CD4-positive, alpha-beta T cell (primary cell): Measurements from ENCODE around the gene CFAP53. TPM values are rescaled to one million over a fixed set of nuclear protein-coding genes. Genes with fewer than 3 reads are reported as not detected.

Experiments used
- ATAC-seq: fragments of 200-7000 bp; cut with Tn5 transposase; one replicate; pipeline ENCODE4 v1.10.0; 2022; ENCODE audit warnings: mild to moderate bottlenecking; ENCODE audit not compliant: poor library complexity
- CTCF ChIA-PET: fragments of 350-600 bp; sonication (Branson Sonifier 250); formaldehyde crosslinking; loops from one replicate; lab custom pipeline; 2021; ENCODE audit warnings: antibody characterized with exemption, inconsistent platforms; lab: Charles Lee
- POLR2A ChIA-PET: fragments of 350-600 bp; sonication (Branson Sonifier 250); formaldehyde crosslinking; loops from one replicate; lab custom pipeline; 2021; ENCODE audit warnings: antibody characterized with exemption, inconsistent platforms; lab: Charles Lee
- DNase-seq, 14 experiments: peaks; one replicate each; pipeline ENCODE4 v3.0.0-alpha.2; 2013 to 2020; ENCODE audit warnings: mixed read lengths in 2 of 14
- H3K27ac ChIP-seq, 2 donors: one replicate each; pipeline versions ENCODE4 v1.5.1 to v1.7.0; 2013; ENCODE audit warnings: low read length in 2 of 2, low read depth in 1 of 2, mild to moderate bottlenecking in 1 of 2
- H3K27me3 ChIP-seq, 2 experiments: 1 replicate in 1 of 2; 2 replicates in 1 of 2; pipeline versions ENCODE4 v1.6.1 to v1.7.0; 2013; ENCODE audit warnings: low read length in 2 of 2, control low read depth in 1 of 2, mild to moderate bottlenecking in 1 of 2, moderate library complexity in 1 of 2; ENCODE audit not compliant: insufficient read depth in 2 of 2, control insufficient read depth in 1 of 2
- H3K36me3 ChIP-seq: one replicate; pipeline ENCODE4 v1.6.1; 2013; ENCODE audit warnings: low read length, control low read depth; ENCODE audit not compliant: insufficient read depth
- H3K4me1 ChIP-seq: one replicate; pipeline ENCODE4 v1.6.1; 2013; ENCODE audit warnings: low read length, control low read depth; ENCODE audit not compliant: insufficient read depth
- H3K4me3 ChIP-seq: one replicate; pipeline ENCODE4 v1.5.1; 2013; ENCODE audit warnings: mild to moderate bottlenecking, low read length, moderate library complexity
- H3K9me3 ChIP-seq, 2 experiments: 1 replicate in 1 of 2; 2 replicates in 1 of 2; pipeline versions ENCODE4 v1.6.1 to v1.7.0; 2013; ENCODE audit warnings: low read length in 2 of 2, mild to moderate bottlenecking in 2 of 2, control low read depth in 1 of 2, moderate library complexity in 1 of 2; ENCODE audit not compliant: control insufficient read depth in 1 of 2, insufficient read depth in 1 of 2
- H3K27ac Mint-ChIP-seq: one replicate; pipeline ENCODE4 v1.8.0; 2020; ENCODE audit warnings: mixed read lengths
- H3K27me3 Mint-ChIP-seq: one replicate; pipeline ENCODE4 v1.8.0; 2021; ENCODE audit warnings: mixed read lengths
- H3K36me3 Mint-ChIP-seq: one replicate; pipeline ENCODE4 v1.8.0; 2021; ENCODE audit warnings: low read depth, mixed read lengths
- H3K4me1 Mint-ChIP-seq: one replicate; pipeline ENCODE4 v1.8.0; 2021; ENCODE audit warnings: low read depth, mixed read lengths
- H3K4me3 Mint-ChIP-seq: one replicate; pipeline ENCODE4 v1.8.0; 2020; ENCODE audit warnings: mild to moderate bottlenecking, mixed read lengths
- H3K9me3 Mint-ChIP-seq: one replicate; pipeline ENCODE4 v1.8.0; 2020; ENCODE audit warnings: mixed read lengths
- intact Hi-C, 2 experiments: fragments of 100-400 bp; cut with DNase I in 1 of 2; cut with micrococcal nuclease in 1 of 2; formaldehyde crosslinking; loops; one replicate each; pipeline versions ENCODE4 v1.15.1 to v1.9.0; 2023 to 2025; cut with DNase I, micrococcal nuclease
- total RNA-seq, 174 experiments: library from RNA in 2 of 174; stranded (reverse) in 2 of 174; gene quantifications; one replicate each; pipeline ENCODE4 v1.2.3 and lab custom pipeline; 2021 to 2026
- TF ChIP-seq, protein P1 (sequence below): fragments of 200-600 bp; IDR thresholded peaks from one replicate; pipeline ENCODE4 v1.8.0; 2022; ENCODE audit warnings: antibody characterized with exemption, mild to moderate bottlenecking

CFAP53 gene
- total RNA-seq, 2 experiments from 2014 or later, result 0.33 to 0.47 TPM

DNA sequence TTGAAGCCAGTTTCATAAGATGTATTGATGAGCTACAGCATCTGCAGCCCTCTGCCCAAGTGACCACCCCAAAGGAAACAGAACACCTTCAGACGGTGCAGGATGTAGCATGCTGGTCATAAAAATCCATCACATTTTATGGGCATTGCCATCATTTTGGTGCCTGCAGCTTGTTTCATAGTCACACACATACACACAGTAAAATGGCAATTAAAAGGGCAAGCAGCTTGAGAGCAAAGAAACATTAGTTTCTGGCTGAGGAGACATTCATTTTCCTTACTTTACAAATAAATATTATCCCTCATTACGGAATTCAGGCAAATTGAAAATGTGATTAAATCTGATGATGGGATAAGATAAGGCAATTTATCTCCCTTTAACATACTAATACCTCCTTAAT, 84.7 kb downstream of the CFAP53 start:
- H3K4me1 ChIP-seq, result no peaks in the 10 kb centered on the region
- H3K9me3 ChIP-seq, result no peaks in the 10 kb centered on the region
- H3K36me3 ChIP-seq, result no peaks in the 10 kb centered on the region
- no peak overlapping the region for H3K27ac Mint-ChIP-seq
- TF ChIP-seq, protein P1, sequence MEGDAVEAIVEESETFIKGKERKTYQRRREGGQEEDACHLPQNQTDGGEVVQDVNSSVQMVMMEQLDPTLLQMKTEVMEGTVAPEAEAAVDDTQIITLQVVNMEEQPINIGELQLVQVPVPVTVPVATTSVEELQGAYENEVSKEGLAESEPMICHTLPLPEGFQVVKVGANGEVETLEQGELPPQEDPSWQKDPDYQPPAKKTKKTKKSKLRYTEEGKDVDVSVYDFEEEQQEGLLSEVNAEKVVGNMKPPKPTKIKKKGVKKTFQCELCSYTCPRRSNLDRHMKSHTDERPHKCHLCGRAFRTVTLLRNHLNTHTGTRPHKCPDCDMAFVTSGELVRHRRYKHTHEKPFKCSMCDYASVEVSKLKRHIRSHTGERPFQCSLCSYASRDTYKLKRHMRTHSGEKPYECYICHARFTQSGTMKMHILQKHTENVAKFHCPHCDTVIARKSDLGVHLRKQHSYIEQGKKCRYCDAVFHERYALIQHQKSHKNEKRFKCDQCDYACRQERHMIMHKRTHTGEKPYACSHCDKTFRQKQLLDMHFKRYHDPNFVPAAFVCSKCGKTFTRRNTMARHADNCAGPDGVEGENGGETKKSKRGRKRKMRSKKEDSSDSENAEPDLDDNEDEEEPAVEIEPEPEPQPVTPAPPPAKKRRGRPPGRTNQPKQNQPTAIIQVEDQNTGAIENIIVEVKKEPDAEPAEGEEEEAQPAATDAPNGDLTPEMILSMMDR, result no peak
- ATAC-seq (no peak), DNase-seq (no peak)
- no peaks in the 10 kb centered on the region for H3K36me3 Mint-ChIP-seq
- H3K9me3 Mint-ChIP-seq, result no peaks in the 10 kb centered on the region
- intact Hi-C loops, result no loop called here
- H3K4me3 ChIP-seq, result no peak overlapping the region
- peaks cover 0 to 2% of the 10 kb centered on the region in 2 experiments for H3K27me3 ChIP-seq
- H3K4me3 Mint-ChIP-seq, result no peak overlapping the region
- H3K27ac ChIP-seq, result no peak overlapping the region
- peaks cover 35% of the 10 kb centered on the region for H3K27me3 Mint-ChIP-seq
- no peaks in the 10 kb centered on the region for H3K4me1 Mint-ChIP-seq
- CTCF ChIA-PET, result interaction anchor here (0.5 kb wide), 1 partner anchor 144 kb away, joined by 3 read pairs; no protein-coding TSS in a partner anchor
- POLR2A ChIA-PET, result no interaction called here

DNA sequence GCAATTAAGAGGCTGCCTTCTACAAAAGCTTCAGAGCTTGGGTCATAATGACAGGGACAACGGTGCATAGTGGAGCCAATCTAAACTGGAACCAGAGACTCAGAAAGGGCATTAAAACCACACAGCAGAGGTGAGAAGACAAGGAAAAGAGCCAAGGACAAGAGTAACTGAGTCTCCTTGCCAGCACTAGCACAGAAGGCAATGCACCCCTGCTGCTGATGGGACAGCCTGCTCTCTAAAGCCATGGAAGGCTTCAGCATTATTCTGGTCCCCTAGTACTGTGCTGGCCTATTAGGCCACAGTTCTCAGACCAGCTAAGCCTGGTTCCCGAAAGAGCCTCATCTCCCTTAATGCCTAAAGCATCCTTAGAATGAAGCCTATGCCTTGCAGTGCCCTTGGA, 86.8 kb downstream of the CFAP53 start:
- ChIA-PET CTCF (no interaction called here), POLR2A (no interaction called here)
- Histone ChIP-seq H3K27me3 (peaks cover 0 to 2% of the 10 kb centered on the region in 2 experiments), H3K4me3 (no peak overlapping the region), H3K27ac (no peak overlapping the region), H3K36me3 (no peaks in the 10 kb centered on the region), H3K9me3 (no peaks in the 10 kb centered on the region), H3K4me1 (no peaks in the 10 kb centered on the region)
- DNase-seq (no peak), ATAC-seq (no peak)
- peaks cover 36% of the 10 kb centered on the region for H3K27me3 Mint-ChIP-seq
- intact Hi-C loops, result no loop called here
- H3K36me3 Mint-ChIP-seq, result no peaks in the 10 kb centered on the region
- H3K27ac Mint-ChIP-seq, result no peak overlapping the region
- no peak overlapping the region for H3K4me3 Mint-ChIP-seq
- no peaks in the 10 kb centered on the region for H3K9me3 Mint-ChIP-seq
- H3K4me1 Mint-ChIP-seq, result no peaks in the 10 kb centered on the region
- TF ChIP-seq, protein P1, result no peak

DNA sequence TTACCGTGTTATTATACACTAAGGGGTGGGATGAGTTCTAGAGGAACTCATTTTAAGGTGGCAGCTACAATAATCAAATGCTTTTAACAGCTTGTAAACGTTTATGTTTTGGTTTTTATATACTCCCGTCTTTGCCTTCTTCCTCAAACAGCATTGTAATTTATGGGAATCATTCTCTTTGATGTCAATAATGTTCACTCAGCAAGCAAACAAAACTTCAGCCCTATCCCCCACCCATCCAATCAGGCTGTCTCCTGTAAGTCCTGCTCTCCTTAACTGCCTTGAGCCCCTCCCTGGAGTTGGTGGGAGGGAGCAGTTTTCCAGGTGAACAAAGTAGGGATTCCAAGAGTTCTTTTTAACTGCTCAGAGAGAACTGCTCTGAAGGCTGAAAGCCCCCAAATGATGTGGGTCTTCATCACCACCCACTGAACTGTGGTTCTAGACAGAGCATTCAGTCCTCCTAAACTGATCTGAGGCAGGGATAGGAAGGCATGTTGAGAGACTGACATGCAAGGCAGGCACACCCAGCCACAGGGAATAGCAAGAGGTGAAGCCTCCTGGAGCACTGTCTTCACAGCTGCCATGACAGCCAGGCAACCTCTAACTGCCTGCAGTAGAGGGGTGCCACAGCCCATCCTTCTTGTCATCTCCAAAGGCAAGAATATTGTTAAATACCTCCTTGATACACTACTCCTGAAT, 88.9 kb downstream of the CFAP53 start:
- H3K27me3 Mint-ChIP-seq, result peaks cover 38% of the 10 kb centered on the region
- Histone ChIP-seq H3K36me3 (no peaks in the 10 kb centered on the region), H3K27ac (no peak overlapping the region), H3K27me3 (peaks cover 0 to 2% of the 10 kb centered on the region in 2 experiments), H3K9me3 (no peaks in the 10 kb centered on the region), H3K4me3 (no peak overlapping the region), H3K4me1 (no peaks in the 10 kb centered on the region)
- H3K36me3 Mint-ChIP-seq, result no peaks in the 10 kb centered on the region
- H3K9me3 Mint-ChIP-seq, result no peaks in the 10 kb centered on the region
- intact Hi-C loops, result no loop called here
- TF ChIP-seq, protein P1, result no peak
- ChIA-PET CTCF (no interaction called here), POLR2A (no interaction called here)
- DNase-seq (no peak), ATAC-seq (no peak)
- H3K4me3 Mint-ChIP-seq, result no peak overlapping the region
- H3K27ac Mint-ChIP-seq, result no peak overlapping the region
- no peaks in the 10 kb centered on the region for H3K4me1 Mint-ChIP-seq

Other genes starting within 250 kb of the CFAP53 start
- not detected for gene MYO5B, start 71.3 kb downstream of the CFAP53 start, total RNA-seq
- gene MBD1, start 15.0 kb upstream of the CFAP53 start, total RNA-seq, result 100 to 1,000 TPM; 103 to 107 TPM
- 100 to 1,000 TPM; 120 to 128 TPM for gene CXXC1, start 21.2 kb upstream of the CFAP53 start, total RNA-seq
- gene SKA1, start 108.6 kb upstream of the CFAP53 start, total RNA-seq, result under 1 TPM; 0.08 to 0.20 TPM